GF-D8 (cell line): ENCODE results near the gene MYH14.

Experiments used
- DNase-seq: peaks from one replicate; lab custom pipeline; 2025; lab: John Stamatoyannopoulos, UW

The MYH14 gene

DNA sequence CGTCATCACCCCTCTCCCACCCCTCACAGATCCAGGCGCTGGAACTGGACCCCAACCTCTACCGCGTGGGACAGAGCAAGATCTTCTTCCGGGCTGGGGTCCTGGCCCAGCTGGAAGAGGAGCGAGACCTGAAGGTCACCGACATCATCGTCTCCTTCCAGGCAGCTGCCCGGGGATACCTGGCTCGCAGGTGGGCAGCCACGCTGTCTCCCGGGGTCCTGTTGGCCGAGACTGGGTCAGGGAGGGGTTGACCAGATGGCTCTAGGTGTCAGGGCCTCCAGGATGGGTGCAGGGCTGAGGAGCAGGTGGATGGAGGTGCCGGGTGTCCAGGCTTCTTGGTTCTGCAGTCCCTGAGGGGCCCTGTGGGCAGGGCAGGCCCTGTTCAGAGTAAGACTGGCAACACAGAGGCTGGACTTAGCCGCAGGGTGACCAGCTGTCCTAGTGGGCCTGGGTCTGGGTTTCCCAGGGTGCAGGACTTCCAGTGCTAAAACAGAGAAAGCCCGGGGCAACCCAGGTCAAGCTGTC, 58.1 kb downstream of the MYH14 start:
- DNase-seq: no peak

DNA sequence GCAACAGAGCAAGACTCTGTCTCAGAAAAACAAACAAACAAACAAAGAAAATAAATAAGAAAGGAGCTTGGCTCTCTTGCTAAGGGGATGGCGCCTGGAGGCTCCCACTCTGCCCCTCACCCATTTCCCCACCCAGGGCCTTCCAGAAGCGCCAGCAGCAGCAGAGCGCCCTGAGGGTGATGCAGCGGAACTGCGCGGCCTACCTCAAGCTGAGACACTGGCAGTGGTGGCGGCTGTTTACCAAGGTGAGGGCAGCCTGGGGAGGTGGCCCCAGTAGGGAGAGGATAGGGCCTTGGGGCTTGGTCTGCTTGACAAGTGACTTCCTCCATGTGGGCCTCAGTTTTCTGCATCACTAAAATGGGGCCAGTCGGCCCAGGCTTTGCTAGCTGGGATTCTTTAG, 59.8 kb downstream of the MYH14 start:
- no peak for DNase-seq

DNA sequence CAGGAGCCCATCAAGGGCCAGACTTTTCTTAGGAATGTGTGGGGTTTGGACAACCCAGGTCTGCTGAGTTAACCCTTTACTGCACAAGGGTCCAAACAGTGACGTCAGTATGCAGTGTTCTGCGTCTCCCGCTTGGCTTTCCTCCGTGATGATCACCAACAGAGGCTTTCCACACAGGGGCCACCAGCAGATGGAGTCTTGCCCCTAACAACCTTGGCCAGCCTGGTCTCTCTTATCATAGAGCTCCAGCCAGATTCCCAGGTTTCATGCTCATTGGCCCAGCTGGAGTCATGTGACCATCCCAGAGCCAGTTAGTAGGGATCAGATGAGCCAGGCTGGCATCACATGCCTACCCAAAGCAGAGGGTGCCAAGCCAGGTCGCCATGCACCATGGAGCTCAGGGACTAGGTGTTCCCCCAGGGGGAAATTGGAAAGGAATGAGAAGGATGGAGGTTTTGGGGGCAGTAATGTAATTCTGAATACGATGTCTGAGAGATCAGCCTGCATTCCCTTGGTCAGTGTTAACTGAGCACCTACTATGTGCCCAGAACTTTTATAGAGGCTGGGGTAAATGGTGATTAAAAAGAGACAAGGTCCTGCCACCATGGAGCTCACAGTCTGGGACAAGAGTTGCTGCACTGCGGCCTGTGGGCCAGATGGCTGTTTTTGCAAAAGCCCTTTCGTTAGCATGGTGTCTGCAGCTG, 61.2 kb downstream of the MYH14 start:
- DNase-seq: no peak

DNA sequence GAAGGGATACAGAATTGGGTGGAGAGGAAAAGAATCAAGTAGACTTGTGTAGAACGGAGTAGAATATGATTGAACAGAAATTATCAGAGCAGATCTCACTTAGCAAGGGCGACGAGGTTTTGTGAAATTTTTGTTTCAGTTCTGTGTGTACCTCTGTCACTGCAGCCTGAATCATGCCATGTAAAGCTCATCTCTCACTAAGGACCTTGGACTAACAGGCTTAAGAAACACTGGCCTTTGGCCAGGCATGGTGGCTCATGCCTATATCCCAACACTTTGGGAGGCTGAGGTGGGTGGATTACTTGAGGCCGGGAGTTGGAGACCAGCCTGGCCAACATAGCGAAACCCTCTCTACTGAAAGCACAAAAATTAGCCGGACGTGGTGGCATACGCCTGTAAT, 62.6 kb downstream of the MYH14 start:
- DNase-seq: no peak

DNA sequence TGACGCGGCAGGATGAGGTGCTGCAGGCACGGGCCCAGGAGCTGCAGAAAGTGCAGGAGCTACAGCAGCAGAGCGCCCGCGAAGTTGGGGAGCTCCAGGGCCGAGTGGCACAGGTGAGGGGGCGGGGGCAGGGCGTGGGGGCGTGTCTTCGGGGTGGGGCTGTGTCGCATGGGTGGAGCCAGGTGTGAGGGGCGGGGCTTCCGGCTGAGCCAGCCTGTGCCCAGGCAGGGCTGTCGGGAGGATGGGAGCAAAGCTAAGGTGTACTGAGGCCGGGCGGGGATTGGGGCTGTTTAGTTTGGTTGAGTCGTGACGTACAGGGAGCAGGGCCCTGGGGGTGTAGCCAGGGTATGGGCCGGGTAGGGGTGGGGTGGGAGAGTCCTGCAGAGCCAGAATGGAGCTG, 63.5 kb downstream of the MYH14 start:
- DNase-seq: no peak

DNA sequence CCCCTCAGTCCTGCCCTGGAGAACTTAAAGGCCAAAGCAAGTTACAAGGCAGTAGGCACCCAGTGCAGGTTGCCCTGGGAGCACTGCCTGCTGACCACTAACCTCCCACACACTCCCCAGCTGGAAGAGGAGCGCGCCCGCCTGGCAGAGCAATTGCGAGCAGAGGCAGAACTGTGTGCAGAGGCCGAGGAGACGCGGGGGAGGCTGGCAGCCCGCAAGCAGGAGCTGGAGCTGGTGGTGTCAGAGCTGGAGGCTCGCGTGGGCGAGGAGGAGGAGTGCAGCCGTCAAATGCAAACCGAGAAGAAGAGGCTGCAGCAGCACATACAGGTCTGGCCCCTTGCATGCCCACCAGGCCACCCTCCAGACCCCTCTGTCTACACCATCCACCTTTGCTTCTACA, 64.6 kb downstream of the MYH14 start:
- no peak for DNase-seq

DNA sequence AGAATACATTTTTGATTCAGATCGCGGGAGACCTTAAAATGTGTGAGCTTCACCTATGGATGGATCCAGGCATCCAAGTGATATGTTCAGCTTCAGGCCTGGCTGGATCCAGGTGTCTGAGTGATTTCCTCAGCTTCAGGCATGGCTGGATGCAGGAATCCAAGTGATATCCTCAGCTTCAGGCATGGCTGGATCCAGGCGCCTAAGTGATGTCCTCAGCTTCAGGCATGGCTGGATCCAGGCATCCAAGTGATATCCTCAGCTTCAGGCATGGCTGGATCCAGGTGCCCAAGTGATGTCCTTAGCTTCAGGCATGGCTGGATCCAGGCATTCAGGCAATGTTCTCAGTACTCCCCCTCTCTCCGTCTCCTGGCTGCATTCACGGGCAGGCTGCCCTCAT, 65.1 kb downstream of the MYH14 start:
- no peak for DNase-seq

DNA sequence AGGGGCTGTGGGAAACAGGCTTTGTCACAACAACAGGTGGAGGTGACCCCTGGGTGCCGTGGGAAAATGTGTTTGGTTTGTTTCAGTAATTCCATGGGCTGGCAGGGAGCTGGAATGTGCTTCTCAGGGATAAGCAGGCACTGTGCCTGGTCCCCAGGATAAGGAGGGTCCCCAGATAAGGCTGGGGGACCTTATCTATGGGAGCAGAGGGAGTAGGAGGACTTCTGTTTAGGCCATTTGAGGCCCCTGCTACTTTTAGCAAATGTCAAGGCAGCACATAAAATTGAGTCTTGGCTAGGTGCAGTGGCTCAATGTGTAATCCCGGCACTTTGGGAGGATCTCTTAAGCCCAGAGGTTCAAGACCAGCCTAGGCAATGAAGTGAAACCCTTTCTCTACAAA, 66.2 kb downstream of the MYH14 start:
- no peak for DNase-seq

DNA sequence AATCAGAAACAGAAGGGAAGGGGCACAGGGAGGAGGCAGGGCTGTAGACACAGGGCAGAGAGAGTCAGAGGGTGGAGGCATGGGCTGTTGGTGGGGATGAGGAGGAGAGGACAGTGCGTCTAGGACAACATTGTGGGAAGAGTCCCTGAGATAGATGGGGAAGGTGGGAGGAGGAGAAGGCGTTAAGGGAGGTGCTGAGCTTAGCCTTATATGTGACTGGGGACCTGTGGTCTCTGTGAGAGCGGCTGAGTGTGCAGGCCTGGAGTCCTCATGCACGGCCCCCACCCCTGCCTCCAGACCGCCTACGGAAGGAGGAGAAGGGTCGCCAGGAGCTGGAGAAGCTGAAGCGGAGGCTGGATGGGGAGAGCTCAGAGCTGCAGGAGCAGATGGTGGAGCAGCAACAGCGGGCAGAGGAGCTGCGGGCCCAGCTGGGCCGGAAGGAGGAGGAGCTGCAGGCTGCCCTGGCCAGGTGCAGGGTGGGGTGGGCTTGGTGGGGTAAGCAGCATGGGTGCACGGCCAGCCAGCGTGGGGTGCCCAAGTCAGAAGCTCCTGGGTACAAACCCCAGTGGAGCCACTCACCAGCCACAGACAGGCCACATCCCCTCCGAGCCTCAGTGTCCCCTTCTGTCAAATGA, 69.0 kb downstream of the MYH14 start:
- no peak for DNase-seq

DNA sequence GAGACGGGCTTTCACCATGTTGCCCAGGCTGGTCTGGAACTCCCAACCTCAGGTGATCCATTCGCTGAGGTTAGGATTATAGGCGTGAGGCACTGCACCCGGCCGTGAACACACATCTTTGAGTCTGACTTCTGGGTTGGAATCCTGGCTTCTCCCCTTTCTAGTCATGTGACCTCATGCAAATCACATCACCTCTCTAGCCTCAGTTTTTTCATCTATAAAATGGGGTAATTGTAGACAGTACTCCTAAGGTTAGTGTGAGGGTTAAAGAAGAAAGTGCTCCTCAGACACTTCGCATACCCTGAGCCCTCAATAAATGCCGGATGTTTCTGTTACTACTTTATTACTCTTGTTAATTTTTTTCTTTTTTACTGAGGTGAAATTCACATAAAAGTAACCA, 70.4 kb downstream of the MYH14 start:
- DNase-seq: no peak

DNA sequence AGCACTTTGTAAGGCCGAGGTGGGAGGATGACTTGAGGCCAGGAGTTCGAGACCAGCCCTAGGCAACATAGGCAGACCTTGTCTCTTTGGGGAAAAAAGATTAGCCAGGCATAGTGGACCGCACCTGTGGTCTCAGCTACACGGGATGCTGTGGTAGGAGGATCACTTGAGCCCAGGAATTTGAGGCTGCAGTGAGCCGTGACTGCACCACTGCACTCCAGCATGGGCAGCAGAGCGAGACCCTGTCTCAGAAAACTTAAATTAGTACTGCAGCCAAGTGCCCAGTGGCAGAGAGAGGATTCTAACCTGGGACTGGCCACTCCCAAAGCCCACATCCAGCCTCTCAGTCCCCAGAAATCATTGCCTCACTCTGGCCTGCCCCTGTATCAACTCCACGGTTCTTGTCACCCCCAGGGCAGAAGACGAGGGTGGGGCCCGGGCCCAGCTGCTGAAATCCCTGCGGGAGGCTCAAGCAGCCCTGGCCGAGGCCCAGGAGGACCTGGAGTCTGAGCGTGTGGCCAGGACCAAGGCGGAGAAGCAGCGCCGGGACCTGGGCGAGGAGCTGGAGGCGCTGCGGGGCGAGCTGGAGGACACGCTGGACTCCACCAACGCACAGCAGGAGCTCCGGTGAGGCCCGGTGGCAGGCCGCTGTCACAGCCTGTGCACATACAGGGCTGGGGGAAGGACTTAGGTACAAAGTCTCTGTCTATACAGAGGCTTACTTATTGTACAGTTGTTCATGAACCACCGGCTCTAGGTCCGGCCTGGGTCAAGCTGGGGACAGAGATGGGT, 72.4 kb downstream of the MYH14 start:
- no peak for DNase-seq

DNA sequence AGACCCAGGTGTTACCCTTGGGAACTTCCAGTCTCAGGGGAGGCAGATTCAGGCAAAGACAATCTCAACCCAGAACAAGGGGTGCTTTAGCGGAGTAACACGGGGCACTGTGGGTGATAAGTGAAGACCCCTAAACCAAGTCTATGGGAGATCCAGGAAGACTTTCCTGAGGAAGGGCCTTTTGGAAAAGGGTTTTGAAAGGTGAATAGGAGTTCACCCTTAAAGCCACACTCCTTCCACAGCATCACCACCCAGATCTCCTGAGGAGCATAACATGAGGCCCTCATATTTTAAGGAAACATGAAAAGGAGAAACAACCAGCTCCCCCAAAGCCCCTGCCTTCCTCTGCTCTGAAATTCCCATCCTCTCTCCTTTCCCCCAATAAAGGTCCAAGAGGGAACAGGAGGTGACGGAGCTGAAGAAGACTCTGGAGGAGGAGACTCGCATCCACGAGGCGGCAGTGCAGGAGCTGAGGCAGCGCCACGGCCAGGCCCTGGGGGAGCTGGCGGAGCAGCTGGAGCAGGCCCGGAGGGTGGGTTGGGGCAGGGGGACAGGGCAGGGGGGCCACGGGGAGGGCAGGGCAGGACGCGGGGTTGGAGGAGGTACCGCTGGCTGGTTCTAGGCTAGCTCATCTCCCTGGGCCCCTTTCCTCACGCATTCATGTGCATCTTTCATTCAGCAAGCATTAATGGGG, 73.1 kb downstream of the MYH14 start:
- DNase-seq: no peak

DNA sequence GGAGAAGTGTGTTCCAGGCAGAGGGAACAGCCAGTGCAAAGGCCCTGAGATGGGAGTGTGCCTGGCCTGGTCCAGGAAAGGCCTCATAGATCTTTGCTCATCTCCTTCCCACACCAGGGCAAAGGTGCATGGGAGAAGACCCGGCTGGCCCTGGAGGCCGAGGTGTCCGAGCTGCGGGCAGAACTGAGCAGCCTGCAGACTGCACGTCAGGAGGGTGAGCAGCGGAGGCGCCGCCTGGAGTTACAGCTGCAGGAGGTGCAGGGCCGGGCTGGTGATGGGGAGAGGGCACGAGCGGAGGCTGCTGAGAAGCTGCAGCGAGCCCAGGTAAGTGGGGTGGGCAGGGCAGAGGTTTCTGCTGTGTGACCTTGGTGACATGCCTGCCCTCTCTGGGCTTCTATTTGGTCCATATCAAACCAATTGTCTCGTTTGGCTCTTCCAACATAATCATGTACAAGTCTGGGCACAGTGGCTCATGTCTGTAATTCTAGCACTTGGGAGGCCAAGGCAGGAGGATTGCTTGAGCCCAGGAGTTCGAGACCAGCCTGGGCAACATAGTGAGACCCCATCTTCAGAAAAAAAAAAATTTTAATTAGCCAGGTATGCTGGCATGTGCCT, 74.7 kb downstream of the MYH14 start:
- DNase-seq: no peak

DNA sequence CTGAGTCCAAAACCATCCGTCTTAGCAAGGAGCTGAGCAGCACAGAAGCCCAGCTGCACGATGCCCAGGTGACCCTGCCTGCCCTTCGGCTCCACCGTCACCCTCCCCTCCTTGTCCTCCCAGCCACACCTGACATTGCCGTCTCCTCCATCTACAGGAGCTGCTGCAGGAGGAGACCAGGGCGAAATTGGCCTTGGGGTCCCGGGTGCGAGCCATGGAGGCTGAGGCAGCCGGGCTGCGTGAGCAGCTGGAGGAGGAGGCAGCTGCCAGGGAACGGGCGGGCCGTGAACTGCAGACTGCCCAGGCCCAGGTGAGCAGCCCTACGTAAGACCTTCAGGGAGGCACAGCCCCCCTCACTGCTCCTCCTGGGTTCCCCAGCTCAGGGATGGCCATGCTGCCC, 76.7 kb downstream of the MYH14 start:
- DNase-seq: no peak

DNA sequence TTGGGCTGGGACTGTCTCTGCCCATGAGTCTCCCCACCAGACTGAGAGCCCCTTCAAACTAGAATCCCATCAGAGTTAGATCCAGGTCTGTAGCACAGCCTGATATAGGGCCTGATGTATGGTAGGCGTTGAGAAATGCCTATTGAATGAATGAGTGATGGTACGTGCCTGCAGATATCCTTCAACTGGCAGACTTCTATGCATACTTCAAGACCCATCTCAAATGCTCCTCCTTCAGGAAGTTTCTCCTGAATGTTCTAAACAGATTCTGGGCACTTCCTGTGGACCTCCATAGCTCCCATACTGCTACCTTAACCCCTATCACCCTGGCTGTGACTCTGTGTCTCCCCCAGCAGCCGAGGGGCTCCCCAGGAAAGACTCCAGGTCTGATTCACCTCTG, 77.6 kb downstream of the MYH14 start:
- no peak for DNase-seq

DNA sequence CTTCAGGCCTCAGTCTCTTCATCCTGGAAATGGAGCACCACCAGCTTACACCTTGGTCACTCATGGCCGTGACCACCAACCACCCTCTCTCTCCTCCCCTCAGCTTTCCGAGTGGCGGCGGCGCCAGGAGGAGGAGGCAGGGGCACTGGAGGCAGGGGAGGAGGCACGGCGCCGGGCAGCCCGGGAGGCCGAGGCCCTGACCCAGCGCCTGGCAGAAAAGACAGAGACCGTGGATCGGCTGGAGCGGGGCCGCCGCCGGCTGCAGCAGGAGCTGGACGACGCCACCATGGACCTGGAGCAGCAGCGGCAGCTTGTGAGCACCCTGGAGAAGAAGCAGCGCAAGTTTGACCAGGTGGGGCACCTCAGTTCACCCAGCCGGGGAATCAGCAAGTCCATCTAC, 78.1 kb downstream of the MYH14 start:
- no peak for DNase-seq

DNA sequence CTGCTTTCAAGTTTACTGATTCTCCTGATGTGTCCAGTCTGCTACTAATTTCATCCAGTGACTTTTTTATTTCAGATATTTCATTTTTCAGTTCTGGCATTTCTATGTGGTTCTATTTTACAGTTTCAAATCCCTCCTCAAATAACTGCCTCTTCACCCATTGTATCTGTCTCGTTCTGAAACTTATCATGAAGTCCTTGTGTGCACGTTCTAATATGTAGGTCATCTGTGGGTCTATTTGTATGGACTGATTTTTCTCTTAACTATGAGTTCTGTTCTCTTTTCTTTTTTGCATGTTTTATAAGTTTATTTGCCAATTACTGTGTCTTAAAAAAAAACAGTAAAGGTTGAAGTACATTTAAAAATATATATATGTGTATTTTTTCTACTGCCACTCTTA, 82.4 kb downstream of the MYH14 start:
- DNase-seq: no peak

DNA sequence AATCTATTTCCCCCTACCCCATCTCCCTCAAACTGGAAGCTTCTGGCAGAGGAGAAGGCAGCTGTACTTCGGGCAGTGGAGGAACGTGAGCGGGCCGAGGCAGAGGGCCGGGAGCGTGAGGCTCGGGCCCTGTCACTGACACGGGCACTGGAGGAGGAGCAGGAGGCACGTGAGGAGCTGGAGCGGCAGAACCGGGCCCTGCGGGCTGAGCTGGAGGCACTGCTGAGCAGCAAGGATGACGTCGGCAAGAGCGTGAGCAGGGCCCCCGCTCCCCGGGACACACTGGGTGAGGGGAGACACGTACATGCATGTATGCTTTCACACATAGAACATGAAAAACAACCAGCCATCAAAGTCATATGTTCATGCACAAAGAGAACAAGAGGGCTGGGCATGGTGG, 83.0 kb downstream of the MYH14 start:
- DNase-seq: no peak

DNA sequence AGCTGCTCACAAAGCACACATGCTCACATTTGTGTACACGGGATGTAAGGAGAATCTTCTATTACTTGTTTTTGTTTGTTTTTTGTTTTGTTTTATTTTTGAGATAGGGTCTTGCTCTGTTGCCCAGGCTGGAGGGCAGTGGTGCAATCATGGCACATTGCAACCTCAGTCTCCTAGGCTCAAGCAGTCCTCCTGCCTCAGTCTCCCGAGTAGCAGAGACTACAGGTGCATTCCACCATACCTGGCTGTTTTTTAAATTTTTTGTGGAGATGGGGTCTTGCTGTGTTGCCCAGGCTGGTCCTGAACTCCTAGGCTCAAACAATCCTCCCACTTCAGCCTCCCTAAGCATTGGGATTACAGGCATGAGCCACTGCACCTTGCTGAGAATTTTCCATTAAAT, 83.9 kb downstream of the MYH14 start:
- DNase-seq: no peak

DNA sequence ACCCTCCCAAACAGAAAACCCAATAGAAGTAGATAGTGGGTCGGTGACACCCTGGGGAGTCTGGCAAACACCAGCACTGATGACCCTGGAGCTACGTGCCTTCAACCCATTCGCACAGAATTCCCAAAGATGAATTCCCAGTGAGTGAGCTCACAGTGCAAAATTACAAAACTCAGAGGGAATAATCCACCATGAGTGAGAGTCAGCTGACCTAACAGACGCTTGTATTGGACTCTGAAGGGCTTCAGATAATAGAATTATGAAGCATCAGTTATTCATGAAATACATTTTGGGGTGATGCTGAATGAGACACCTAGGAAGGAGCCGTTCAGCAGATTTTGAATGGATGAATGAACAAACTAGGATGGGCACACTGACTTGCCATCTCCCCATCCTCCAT, 85.5 kb downstream of the MYH14 start:
- DNase-seq: no peak

DNA sequence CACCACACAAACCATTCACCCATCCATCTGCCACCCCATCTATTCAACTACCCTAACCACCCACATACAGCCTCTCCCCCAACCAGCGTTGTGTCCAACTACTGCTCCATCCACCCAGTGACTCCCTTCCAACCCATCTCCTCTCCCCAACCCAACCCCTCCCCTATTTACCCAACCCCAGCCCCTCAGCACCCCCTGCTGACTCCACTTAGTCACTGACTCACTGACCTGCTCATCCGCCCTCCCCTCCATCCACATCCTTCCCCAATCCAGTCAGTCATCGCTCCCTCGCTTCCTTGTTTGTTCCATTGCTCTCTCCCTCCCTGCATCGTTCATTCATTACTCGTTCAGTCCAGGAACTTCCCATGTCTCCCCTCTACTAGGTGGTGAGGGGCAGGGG, 86.6 kb downstream of the MYH14 start:
- no peak for DNase-seq

DNA sequence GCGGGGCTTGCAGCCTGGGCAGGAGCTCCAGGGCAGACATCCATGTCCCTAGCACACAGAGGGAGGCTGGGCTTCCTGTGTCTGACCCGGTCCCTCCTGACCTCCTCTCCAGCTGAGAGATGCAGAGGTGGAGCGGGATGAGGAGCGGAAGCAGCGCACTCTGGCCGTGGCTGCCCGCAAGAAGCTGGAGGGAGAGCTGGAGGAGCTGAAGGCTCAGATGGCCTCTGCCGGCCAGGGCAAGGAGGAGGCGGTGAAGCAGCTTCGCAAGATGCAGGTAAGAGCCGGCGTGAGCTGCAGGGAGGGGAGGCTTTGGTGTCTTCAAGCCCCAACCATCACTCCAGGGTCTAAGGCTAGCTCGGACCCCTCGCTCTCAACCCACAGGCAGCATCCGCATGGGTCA, 87.4 kb downstream of the MYH14 start:
- DNase-seq: no peak
